GM12873 (cell line): Measurements from ENCODE around the gene SLC7A10.

Experiments
- TF ChIP-seq, protein P1 (sequence below): IDR thresholded peaks from 2 replicates; pipeline ENCODE4 v1.5.1; 2012; ENCODE audit warnings: low read depth, mild to moderate bottlenecking, moderate library complexity, low read length, control low read depth; ENCODE audit not compliant: insufficient read depth; ENCODE audit errors: missing control alignments

SLC7A10 gene

DNA sequence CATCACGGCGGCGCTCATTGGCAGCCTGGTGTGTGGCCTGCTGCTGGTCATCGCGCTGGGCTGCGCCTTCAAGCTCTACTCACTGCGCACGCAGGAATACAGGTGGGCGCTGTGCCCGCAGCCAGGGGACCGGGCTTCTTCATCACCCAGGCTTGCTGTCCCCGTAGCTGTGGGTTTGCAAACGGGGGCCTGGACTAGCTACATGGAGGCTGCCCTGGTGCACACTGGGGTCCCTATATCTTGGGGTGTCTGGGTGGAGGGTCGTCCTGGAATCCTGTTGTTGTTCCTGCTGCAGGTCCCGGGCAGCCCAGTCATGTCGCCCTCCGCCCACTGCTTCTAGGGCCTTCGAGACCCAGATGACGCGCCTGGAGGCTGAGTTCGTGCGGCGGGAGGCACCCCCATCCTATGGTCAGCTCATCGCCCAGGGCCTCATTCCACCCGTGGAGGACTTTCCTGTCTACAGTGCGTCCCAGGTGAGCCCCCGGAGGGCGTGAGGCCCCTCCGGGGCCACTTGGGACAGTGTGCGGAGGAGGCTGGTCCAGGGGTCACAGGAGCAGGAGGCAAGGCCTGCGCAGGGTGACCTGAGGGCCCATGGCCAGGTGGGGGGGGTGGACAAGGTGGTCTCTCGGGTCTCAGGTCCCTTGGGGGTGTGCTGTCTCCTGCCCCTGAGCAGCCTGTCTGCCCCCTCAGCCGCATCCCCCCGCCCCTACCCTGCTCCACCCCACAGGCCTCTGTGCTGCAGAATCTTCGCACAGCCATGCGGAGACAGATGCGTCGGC, 19.2 kb downstream of the SLC7A10 start:
- TF ChIP-seq, protein P1, sequence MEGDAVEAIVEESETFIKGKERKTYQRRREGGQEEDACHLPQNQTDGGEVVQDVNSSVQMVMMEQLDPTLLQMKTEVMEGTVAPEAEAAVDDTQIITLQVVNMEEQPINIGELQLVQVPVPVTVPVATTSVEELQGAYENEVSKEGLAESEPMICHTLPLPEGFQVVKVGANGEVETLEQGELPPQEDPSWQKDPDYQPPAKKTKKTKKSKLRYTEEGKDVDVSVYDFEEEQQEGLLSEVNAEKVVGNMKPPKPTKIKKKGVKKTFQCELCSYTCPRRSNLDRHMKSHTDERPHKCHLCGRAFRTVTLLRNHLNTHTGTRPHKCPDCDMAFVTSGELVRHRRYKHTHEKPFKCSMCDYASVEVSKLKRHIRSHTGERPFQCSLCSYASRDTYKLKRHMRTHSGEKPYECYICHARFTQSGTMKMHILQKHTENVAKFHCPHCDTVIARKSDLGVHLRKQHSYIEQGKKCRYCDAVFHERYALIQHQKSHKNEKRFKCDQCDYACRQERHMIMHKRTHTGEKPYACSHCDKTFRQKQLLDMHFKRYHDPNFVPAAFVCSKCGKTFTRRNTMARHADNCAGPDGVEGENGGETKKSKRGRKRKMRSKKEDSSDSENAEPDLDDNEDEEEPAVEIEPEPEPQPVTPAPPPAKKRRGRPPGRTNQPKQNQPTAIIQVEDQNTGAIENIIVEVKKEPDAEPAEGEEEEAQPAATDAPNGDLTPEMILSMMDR: no peak

DNA sequence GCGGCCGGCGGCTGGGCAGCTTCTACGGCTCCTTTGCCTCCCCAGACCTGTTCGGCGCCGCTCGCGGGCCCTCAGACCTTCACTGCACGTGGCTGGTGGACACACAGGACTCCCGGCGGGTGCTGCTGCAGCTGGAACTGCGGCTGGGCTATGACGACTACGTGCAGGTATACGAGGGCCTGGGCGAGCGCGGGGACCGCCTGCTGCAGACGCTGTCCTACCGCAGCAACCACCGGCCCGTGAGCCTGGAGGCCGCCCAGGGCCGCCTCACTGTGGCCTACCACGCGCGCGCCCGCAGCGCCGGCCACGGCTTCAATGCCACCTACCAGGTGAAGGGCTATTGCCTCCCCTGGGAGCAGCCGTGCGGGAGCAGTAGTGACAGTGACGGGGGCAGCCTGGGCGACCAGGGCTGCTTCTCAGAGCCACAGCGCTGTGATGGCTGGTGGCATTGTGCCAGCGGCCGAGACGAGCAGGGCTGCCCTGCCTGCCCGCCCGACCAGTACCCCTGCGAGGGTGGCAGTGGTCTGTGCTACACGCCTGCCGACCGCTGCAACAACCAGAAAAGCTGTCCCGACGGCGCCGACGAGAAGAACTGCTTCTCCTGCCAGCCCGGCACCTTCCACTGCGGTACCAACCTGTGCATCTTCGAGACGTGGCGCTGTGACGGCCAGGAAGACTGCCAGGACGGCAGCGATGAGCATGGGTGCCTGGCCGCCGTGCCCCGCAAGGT, 20.0 kb downstream of the SLC7A10 start:
- TF ChIP-seq, protein P1: no peak

DNA sequence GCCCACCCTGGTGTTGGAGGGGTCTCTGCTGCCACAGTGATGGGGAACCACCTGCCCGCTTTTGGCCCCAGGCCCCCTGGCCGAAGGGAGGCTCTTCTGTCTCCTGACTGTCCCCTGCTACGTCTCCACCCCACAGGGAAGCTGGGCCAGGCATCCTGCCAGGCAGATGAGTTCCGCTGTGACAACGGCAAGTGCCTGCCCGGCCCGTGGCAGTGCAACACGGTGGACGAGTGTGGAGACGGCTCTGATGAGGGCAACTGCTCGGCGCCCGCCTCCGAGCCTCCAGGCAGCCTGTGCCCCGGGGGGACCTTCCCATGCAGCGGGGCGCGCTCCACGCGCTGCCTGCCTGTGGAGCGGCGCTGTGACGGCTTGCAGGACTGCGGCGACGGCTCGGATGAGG, 20.5 kb downstream of the SLC7A10 start:
- TF ChIP-seq, protein P1: no peak

DNA sequence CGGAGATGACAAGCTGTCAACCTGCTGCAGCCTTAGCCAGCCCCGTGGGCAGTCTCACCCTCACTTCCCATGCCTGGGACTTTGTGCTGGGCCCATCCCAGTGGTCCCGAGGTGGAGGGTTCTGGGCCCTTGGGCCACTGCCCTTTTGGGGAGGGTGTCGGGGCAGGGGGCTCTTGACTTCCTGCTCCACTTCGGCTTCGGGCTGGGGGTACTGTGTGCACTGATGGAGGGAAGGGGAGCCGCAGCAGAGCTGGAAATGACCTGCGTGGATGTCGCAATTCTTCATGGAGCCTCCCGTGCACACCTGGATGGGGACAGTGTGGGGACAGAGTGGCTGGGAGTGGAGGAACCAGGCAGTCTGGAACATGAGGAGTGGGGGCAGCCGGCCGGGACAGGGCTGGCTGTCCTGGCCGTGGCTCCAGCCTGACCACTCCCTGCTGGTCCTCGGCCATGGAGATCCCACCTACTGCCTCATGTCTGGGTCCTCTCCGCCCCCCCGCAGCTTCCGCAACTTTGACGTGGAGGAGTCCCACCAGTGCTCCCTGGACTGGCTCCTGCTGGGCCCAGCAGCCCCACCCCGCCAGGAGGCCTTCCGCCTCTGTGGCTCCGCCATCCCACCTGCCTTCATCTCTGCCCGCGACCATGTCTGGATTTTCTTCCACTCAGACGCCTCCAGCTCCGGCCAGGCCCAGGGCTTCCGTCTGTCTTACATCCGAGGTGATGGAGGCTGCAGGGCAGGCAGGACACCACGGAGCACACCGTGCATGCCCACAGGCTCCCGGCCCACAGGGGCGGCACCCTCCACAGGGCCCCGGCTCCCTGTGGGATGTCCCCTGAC, 21.3 kb downstream of the SLC7A10 start:
- TF ChIP-seq, protein P1: no peak

DNA sequence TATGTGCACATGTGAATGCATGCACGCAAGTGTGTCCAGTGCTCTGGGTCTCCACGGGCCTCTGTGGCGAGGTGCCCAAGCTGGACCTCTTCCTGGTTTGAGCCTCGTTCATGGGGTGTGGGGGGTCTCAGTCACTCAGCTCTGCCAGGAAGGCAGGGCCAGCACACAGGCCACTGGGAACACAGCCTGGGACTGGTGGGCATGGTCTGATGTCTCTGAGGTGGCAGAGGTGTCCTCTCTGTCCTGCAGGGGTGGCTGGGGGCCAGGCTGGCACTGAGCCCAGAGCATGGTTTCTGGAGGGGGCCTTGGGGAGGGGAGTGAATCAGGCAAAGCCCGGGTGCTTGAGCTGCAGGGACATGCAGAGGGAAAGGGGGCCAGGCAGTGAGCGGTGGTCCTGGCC, 22.1 kb downstream of the SLC7A10 start:
- TF ChIP-seq, protein P1: no peak

DNA sequence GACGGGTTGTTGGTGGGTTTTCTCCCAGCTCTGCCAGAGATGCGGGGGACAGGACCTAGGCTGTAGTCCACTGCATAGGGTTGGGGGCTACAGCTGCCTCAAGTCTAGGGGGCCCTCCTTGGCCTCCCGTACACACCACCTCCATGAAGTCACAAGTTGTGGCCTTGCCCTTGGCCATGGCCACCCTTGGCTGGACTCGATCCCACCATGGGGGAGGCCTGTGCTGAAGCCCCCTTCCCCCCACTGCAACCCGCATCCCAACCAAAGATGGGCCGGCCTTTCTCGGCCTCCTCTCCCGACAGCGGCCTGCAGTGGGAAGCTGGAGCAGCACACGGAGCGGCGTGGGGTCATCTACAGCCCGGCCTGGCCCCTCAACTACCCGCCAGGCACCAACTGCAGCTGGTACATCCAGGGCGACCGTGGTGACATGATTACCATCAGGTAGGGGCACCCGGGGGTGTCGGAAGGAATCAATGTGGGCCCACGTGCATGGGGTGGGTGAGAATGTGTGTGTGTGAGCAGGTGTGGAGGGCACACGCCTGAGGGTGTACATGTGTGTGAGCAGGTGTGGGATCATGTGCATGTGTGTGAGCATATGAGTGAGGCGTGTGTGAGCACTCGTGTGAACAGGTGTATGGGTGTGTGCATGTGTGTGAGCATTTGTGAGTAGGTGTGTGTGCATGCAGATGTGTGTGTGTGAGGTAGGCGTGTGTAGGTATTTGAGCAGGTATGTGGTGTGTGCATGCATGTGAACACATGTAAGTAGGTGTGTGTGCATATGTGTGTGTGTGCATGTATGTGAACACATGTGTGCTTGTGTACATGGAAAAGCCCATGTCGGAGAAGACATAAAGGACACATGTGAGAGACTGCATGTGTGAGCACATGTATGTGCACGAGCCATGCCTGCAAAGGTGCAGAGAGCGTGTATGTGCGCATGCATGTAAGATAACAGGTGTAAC, 22.8 kb downstream of the SLC7A10 start:
- TF ChIP-seq, protein P1: no peak
